Mucosa of stomach (tissue), 1 donor: Measurements from ENCODE around the gene METRN.
A peak's percentile ranks its signal among the peaks of the same experiment; 100 is the strongest.

ENCODE experiments used
- H3K27me3 ChIP-seq: one replicate; pipeline ENCODE4 v1.7.0; 2013; ENCODE audit warnings: mild to moderate bottlenecking, low read length; ENCODE audit not compliant: control insufficient read depth, insufficient read depth
- H3K36me3 ChIP-seq: one replicate; pipeline ENCODE4 v1.7.0; 2013; ENCODE audit warnings: low read length; ENCODE audit not compliant: control insufficient read depth, insufficient read depth
- H3K4me1 ChIP-seq: one replicate; pipeline ENCODE4 v1.7.0; 2013; ENCODE audit warnings: mild to moderate bottlenecking, low read length; ENCODE audit not compliant: control insufficient read depth, insufficient read depth
- H3K4me3 ChIP-seq: one replicate; pipeline ENCODE4 v1.7.0; 2013; ENCODE audit warnings: low read length
- H3K9ac ChIP-seq: one replicate; pipeline ENCODE4 v1.7.0; 2013; ENCODE audit warnings: mild to moderate bottlenecking, low read length, moderate library complexity
- H3K9me3 ChIP-seq: one replicate; pipeline ENCODE4 v1.7.0; 2013; ENCODE audit warnings: mild to moderate bottlenecking, low read length, moderate library complexity; ENCODE audit not compliant: control insufficient read depth
- donor health status: Pancreatic carcinoma.

Gene METRN

GRCh38 chr16:673399-673991 lies 41.4 kb upstream of the METRN start:
- H3K9ac ChIP-seq, result no peak overlapping the region
- no peaks in the 10 kb centered on the region for H3K9me3 ChIP-seq
- H3K36me3 ChIP-seq, result peaks cover 6% of the 10 kb centered on the region
- peaks cover 38% of the 10 kb centered on the region for H3K4me1 ChIP-seq
- H3K4me3 ChIP-seq, result no peak overlapping the region
- H3K27me3 ChIP-seq, result peaks cover 6% of the 10 kb centered on the region

DNA sequence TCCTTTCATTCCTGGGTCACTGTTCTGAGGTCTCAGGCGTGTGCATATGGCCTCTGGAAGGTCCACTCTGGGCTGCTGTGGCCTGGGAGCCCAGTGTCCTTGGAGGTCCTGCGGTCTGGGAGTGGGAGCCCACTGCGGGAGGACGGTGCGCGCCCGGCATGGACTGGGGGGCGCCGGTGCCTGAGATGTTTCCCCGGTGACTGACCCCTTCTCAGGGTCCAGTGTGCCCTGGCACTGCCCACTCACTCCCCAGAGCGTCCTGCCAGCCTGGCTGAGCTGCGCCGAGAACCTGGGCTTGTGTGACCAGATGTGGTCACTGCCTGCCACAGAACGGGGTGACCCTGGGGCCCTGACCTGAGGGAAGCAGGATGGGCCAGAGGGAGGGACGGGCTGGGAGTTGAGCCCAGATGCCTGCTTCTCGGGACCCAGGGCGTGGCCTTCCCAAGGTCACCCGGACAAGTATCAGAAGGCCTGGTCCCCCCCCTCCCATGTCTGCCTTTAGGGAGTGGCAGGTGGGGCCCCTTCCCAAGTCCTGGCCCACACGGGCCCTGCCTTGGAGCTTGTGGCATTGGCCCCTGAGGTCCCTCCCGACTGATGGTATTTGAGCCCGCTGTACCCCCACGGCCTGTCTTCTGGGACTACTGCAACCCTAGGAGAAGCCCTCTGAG lies 40.6 kb upstream of the METRN start:
- H3K27me3 ChIP-seq, result peaks cover 6% of the 10 kb centered on the region
- H3K9ac ChIP-seq, result no peak overlapping the region
- no peaks in the 10 kb centered on the region for H3K9me3 ChIP-seq
- peaks cover 35% of the 10 kb centered on the region for H3K4me1 ChIP-seq
- H3K4me3 ChIP-seq, result no peak overlapping the region
- peaks cover 6% of the 10 kb centered on the region for H3K36me3 ChIP-seq

DNA sequence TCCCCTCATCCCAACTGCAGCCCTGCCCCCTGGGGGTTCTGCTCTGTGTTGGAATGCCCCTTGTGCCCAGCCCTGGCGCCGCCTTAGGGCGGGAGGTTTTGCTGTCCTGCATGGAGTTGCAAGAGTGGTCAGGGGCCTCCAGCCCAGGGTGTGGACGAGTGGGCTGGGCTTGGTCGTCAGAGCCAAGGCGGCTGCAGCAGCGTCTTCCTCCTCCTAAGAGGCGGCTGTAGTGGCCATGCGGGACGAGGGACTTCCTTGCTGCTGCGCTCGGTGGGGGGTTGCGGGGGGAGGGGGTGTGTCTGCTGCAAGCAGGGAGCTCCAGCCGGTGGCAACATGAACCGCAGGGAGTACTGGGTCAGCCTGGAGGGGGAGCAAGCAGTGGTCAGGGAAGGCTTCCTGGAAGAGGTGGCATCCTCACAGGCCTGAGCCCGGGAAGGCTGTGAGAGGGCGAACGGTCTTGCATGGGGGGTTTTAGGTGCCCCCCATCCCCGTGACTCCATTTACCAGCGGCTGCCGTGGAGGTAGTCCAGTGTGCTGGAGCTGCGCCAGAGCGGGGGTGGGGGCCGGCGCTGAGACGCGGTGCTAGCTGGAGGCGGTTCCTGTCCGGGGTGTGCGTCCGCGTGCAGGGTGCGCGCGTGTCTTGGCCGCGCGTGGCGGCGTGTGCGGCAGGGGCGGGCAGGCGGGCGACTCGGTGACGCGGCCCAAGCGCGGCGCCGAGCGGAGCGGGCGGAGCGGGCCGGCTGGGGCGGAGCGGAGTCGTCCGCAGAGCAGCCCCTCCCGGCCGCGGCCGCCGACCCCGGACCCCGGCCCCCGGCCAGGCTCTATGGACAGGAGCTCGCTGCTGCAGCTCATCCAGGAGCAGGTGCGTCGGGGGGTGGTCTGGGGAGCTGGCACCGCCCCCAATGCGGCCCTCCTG lies 39.7 kb upstream of the METRN start, which contains the start of gene RHBDL1:
Gene RHBDL1 (plus strand): TSS at position 704 of the 916 bp plus-strand sequence. CDS start 120 bp downstream, at position 824.
- Histone ChIP-seq H3K4me1 (peaks cover 35% of the 10 kb centered on the region), H3K9me3 (no peaks in the 10 kb centered on the region), H3K27me3 (peaks cover 6% of the 10 kb centered on the region), H3K36me3 (peaks cover 6% of the 10 kb centered on the region), H3K9ac (no peak within 1 kb of the TSS), H3K4me3 (no peak within 1 kb of the TSS)

DNA sequence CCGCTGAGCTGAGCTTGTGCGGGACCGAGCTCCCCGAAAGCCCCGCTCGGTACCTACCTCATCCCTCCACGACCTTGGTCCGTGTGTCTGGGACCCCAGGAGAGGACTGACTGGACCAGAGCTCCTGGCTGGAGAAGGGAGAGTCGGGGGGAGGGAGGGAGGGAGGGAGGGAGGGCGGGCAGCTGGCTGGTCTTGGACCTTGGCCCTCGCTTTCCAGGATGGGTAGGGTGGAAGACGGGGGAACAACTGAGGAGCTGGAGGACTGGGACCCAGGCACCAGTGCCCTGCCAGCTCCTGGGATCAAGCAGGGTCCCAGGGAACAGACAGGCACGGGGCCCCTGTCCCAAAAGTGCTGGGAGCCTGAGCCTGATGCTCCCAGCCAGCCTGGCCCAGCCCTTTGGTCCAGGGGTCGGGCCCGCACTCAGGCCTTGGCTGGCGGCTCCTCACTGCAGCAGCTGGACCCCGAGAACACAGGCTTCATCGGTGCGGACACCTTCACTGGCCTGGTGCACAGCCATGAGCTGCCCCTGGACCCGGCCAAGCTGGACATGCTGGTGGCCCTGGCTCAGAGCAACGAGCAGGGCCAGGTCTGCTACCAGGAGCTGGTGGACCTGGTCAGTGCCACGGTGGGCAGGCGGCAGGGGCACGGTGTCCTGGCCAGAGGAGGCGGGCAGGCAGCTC lies 38.9 kb upstream of the METRN start:
- Histone ChIP-seq H3K27me3 (peaks cover 6% of the 10 kb centered on the region), H3K4me1 (peaks cover 39% of the 10 kb centered on the region), H3K4me3 (no peak overlapping the region), H3K9ac (no peak overlapping the region), H3K9me3 (no peaks in the 10 kb centered on the region), H3K36me3 (peaks cover 5% of the 10 kb centered on the region)

DNA sequence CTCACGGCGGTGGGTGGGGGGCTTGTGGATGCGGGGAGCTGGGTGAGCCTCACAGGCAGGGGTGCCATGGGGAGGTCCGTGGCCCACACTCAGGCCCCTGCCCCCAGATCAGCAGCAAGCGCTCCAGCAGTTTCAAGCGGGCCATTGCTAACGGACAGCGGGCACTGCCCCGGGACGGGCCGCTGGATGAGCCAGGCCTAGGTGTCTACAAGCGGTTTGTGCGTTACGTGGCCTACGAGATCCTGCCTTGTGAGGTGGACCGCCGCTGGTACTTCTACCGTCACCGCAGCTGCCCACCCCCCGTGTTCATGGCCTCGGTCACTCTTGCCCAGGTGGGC lies 38.4 kb upstream of the METRN start:
- H3K4me3 ChIP-seq, result no peak overlapping the region
- peaks cover 44% of the 10 kb centered on the region for H3K4me1 ChIP-seq
- H3K27me3 ChIP-seq, result peaks cover 6% of the 10 kb centered on the region
- H3K9ac ChIP-seq, result no peak overlapping the region
- no peaks in the 10 kb centered on the region for H3K9me3 ChIP-seq
- H3K36me3 ChIP-seq, result no peaks in the 10 kb centered on the region

DNA sequence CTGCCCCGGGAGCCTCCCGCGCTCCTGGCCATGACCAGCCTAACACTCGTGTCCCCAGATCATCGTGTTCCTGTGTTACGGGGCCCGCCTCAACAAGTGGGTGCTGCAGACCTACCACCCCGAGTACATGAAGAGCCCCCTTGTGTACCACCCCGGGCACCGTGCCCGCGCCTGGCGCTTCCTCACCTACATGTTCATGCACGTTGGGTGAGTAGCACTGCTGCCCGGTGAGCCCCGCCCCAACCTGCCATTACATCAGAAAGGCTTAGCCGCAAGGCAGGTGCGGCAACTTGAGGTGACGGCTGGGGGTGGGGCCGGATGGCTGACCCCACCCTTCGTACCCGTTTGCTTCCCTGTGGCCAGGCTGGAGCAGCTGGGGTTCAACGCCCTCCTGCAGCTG lies 38.0 kb upstream of the METRN start:
- peaks cover 3% of the 10 kb centered on the region for H3K36me3 ChIP-seq
- no peaks in the 10 kb centered on the region for H3K9me3 ChIP-seq
- H3K27me3 ChIP-seq, result peaks cover 6% of the 10 kb centered on the region
- H3K9ac ChIP-seq, result no peak overlapping the region
- peaks cover 48% of the 10 kb centered on the region for H3K4me1 ChIP-seq
- no peak overlapping the region for H3K4me3 ChIP-seq

- Histone ChIP-seq H3K9me3 (no peaks in the 10 kb centered on the region), H3K27me3 (peaks cover 6% of the 10 kb centered on the region), H3K9ac (no peak overlapping the region), H3K4me3 (no peak overlapping the region), H3K36me3 (peaks cover 9% of the 10 kb centered on the region), H3K4me1 (peaks cover 54% of the 10 kb centered on the region)
Measured at GRCh38 chr16:677316-678190, 37.4 kb upstream of the METRN start.

GRCh38 chr16:678209-678857 lies 36.6 kb upstream of the METRN start:
- H3K9me3 ChIP-seq, result no peaks in the 10 kb centered on the region
- peaks cover 15% of the 10 kb centered on the region for H3K36me3 ChIP-seq
- no peak overlapping the region for H3K9ac ChIP-seq
- H3K4me3 ChIP-seq, result no peak overlapping the region
- peaks cover 6% of the 10 kb centered on the region for H3K27me3 ChIP-seq
- H3K4me1 ChIP-seq, result peaks cover 61% of the 10 kb centered on the region

DNA sequence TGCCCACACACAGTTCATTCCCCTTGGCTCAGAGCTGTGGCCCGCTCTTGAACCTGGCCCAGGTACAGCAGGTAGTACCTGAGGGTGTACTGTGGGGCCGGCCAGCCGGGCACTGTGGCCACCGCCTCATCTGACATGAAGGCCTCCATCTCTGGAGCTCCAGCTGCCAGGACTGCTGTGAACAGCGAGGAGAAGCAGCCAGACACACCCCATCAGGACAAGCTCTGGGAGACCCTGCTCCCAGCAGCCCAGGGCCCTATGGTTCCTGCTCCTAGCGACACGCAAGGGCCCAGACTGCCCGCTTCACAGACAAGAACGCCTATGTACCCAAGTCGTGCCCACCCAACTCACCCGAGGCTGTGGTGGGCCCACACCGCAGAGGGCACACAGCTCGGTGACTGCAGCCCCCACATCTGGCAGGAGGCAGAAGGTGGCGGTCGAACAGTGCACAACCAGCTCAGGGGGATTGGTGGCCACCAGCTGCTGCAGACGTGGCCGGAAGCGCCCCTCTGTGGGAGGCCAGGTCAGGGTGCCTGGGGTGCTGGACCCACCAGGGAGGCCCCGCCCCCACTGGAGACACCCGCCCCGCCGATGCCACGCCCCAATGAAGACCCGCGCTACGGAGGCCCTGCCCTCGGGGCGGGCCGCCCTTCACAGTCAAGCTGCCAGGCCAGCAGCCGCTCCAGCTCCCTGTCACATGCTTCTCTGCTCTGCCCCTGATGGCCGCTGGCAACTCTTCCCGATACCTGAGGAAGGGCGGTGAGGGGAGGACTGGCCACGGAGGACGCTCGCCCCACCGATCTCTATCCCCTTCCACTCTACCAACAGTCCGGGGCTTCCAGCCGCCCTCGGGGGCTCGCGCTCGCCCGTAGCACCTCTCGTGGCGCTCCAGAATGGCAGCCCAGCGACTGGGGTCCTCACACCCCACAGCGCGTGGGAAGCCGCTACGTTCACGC lies 35.8 kb upstream of the METRN start:
- Histone ChIP-seq H3K4me3 (no peak overlapping the region), H3K27me3 (peaks cover 6% of the 10 kb centered on the region), H3K9me3 (no peaks in the 10 kb centered on the region), H3K4me1 (peaks cover 63% of the 10 kb centered on the region), H3K36me3 (peaks cover 15% of the 10 kb centered on the region), H3K9ac (peak overlapping the region; percentile 37)
